Cortex of kidney (tissue), 1 donor: ENCODE measurements around the gene EPG5.
"Not testable (repeated sequence)": the region's sequence is repeated elsewhere in the genome, so short reads cannot be mapped to it uniquely, and the experiment has no call there.

ENCODE experiments used
- DNase-seq: peaks from one replicate; lab custom pipeline; 2025; lab: John Stamatoyannopoulos, UW

The EPG5 gene

GRCh38 chr18:45978084-45978483 lies 11.0 kb upstream of the EPG5 start:
- DNase-seq, result no peak

DNA sequence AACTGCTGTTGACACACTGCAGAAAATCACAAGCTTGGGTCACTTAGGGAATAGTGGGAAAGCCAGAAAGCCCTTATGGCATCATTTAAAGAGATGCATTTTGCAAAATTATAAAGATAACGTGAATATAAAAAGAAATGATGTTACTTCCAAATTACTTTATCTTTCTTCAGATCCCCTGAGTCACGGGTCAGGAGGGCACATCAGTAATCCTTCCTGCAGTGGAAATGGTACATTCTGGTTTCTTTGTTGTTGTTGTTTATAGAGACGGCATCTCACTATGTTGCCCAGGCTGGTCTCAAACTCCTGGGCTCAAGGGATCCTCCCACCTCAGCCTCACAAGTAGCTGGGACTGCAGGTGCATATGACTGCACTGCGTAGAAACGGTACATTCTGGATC lies 9.8 kb upstream of the EPG5 start:
- no peak for DNase-seq

- no peak for DNase-seq
These were observed 9.4 kb upstream of the EPG5 start for GRCh38 chr18:45976566-45976965.

DNA sequence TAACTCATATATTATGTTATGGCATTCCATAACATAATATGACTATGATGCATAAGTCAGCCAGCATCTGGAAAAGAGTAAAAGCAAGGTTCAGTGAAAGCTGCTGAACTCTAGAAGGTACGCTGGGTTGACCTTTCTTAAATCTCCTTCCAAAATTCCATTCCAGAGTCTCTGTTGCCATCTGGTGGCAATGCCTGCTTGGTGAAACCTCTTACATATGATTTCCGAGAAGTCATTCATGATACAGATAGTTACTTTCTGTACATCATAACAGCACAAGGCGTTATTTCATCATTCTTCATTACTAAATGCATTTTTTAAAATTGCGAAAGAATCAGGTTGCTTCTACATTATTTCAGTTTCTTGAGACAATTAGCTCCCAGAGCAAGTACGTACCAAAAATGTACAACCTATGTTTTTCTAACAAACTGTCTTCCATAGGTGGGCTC lies 7.0 kb upstream of the EPG5 start:
- no peak for DNase-seq

- not testable (repeated sequence) for DNase-seq
These were observed 2.2 kb downstream of the EPG5 start for GRCh38 chr18:45964913-45965312.

- DNase-seq, result no peak
These were observed 4.3 kb downstream of the EPG5 start for GRCh38 chr18:45962866-45963265.

DNA sequence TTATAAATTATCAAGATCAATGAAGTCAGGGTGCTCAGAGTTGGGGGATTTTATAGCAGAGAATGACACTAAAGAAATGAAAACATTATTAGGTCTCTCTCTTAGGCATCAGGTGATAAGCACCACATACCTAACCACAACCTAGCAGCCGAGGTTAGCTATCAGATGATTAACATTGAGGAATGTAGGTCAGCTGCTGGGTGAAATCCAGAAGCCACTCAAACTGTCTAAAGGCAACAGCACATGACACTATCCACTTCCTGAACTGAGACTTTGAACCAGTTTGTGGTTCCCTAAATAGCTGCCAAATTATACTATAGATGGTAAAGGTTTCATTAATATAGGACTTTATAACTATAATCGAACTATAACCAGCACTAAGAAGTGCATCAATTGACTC lies 4.7 kb downstream of the EPG5 start:
- no peak for DNase-seq

GRCh38 chr18:45959484-45959883 lies 7.6 kb downstream of the EPG5 start:
- not testable (repeated sequence) for DNase-seq

GRCh38 chr18:45958730-45959129 lies 8.4 kb downstream of the EPG5 start:
- no peak for DNase-seq

GRCh38 chr18:45958027-45958426 lies 9.1 kb downstream of the EPG5 start:
- DNase-seq, result no peak

GRCh38 chr18:45957100-45957499 lies 10.0 kb downstream of the EPG5 start:
- DNase-seq, result no peak

DNA sequence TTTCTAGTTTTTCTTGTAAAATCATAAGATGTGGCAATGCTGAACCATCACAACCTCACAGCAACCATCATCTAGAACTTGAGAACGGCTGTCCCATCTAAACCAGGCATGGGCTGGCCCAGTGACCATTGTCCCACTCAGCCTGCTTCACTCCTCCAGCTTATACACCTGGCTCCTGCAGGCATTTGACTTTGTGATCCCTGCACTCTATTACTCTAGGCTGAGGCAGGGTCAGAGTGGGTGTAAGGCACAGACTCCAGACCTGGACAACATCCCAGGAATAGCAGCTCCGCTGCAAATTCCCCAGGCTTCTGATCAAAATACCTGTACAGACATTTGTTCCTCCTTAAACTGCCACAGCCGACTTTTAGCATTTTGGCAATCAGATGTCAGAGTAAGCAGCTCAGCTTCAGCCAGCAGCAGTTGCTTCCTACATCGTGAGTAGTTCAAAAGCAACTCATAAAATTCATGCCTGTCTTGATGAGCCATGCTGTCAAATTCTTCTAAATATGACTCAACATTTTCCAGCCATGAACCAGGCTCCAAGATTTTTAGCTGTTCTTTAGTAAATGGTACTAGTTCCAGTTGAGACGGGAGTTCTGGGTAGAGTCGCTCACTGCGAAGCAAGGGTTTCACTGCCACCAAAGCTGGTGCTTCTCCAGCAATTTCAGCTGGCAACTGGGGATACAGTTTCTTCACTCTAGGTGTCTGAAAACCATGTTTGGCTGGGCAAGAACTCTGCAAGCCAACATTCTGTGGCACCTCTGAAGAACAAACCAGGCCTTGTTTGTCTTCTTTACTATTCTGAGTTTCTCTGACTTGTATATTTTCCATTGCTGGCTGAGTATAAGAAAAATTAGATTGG lies 12.8 kb downstream of the EPG5 start:
- DNase-seq, result no peak

- no peak for DNase-seq
These were observed 16.0 kb downstream of the EPG5 start for GRCh38 chr18:45951016-45951714.

GRCh38 chr18:45945669-45946068 lies 21.5 kb downstream of the EPG5 start:
- no peak for DNase-seq

- DNase-seq, result no peak
These were observed 26.4 kb downstream of the EPG5 start for GRCh38 chr18:45940724-45941123.

DNA sequence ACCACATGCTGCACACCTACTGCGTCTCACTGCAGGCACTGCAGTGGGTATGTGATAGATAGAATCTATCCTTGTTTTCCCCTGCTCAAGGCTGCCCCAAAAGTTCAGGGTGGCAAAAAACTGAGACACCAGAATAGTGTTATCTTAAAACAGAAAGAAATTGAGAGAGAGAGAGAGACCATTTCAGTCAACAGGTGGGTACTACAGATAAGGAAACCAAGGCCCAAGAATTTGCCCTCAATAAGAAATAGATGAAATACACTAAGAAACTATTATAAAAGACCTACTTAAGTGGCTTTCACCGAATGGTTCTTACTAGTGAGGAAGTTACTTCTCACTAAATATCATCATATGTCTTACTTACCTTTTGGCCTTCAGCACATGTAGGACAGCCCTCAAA lies 27.9 kb downstream of the EPG5 start:
- no peak for DNase-seq

GRCh38 chr18:45938488-45938935 lies 28.6 kb downstream of the EPG5 start:
- no peak for DNase-seq

GRCh38 chr18:45935591-45936335 lies 31.4 kb downstream of the EPG5 start:
- no peak for DNase-seq

DNA sequence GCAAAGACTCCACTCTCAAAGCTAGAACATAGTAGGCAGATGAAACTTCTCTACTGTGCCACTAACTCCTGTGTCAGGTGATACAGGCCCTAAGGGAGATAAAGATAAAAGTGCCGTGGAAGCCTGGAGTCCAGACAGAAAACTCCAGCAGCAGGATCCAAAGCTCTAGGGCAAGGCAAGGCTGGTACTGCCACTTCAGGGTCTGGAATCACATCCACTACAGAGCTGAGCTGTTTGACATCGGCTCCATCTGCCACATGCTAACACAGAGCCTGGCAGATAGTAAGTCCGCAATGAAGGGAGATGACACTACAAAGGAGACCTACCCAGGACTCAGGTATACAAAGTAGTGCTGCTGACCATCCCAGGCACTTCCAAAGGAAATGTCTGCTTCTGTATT lies 34.4 kb downstream of the EPG5 start:
- no peak for DNase-seq

GRCh38 chr18:45930963-45931362 lies 36.2 kb downstream of the EPG5 start:
- no peak for DNase-seq

DNA sequence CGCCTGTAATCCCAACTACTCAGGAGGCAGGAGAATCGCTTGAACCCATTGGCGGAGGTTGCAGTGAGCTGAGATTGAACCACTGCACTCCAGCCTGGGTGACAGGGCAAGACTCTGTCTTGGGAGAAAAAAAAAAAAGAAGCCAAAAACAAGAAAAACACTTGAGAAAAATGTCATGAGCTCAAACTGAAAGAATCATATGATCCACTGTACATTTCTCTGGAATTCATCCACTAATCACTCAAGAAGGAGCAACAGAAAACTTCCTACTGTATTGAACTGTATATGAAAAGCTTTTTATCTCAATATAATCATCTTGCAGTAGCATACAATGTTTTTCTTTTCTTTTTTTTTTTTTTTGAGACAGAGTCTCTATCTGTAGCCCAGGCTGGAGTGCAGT lies 40.4 kb downstream of the EPG5 start:
- DNase-seq, result no peak

GRCh38 chr18:45926085-45926484 lies 41.0 kb downstream of the EPG5 start:
- no peak for DNase-seq

GRCh38 chr18:45923138-45923537 lies 44.0 kb downstream of the EPG5 start:
- DNase-seq, result no peak
